Right lobe of liver (tissue), 6 donors: ENCODE data around the gene CLRN3. TPM values are rescaled to one million over a fixed set of nuclear protein-coding genes. Genes with fewer than 3 reads are reported as not detected.

Experiments used
- ATAC-seq, 4 donors: fragments of 200-7000 bp; cut with Tn5 transposase; one replicate each; pipeline ENCODE4 v1.9.1; 2020; ENCODE audit warnings: mild to moderate bottlenecking in 4 of 4, moderate library complexity in 4 of 4
- DNase-seq, 3 donors: peaks; one replicate each; pipeline ENCODE4 v3.0.0-alpha.2; 2020
- H3K27ac ChIP-seq, 3 donors: fragments of 200-600 bp; one replicate each; pipeline ENCODE4 v1.8.0; 2022
- H3K27me3 ChIP-seq, 2 donors: fragments of 200-600 bp; one replicate each; pipeline ENCODE4 v1.8.0; 2022
- H3K36me3 ChIP-seq, 4 donors: fragments of 200-600 bp; sonication (generic) in 1 of 4; one replicate each; pipeline versions ENCODE4 v1.5.1 to v1.8.0; 2017 to 2022; ENCODE audit warnings: control low read depth in 1 of 4
- H3K4me1 ChIP-seq, 4 donors: fragments of 200-600 bp; sonication (generic) in 1 of 4; one replicate each; pipeline versions ENCODE4 v1.5.1 to v1.8.0; 2017 to 2022; ENCODE audit warnings: control low read depth in 1 of 4
- H3K4me3 ChIP-seq, 3 donors: fragments of 200-600 bp; one replicate each; pipeline ENCODE4 v1.8.0; 2022
- H3K9me3 ChIP-seq, 4 donors: fragments of 200-600 bp; sonication (generic) in 1 of 4; one replicate each; pipeline versions ENCODE4 v1.5.1 to v1.8.0; 2017 to 2022; ENCODE audit warnings: control low read depth in 1 of 4
- POLR2A ChIP-seq: fragments of 450-650 bp; IDR thresholded peaks from one replicate; pipeline ENCODE4 v1.6.1; 2017; ENCODE audit warnings: antibody characterized with exemption, mild to moderate bottlenecking
- WGBS: methylation state at CpG from one replicate; pipeline ENCODE4 v1.1.6; 2018; ENCODE audit warnings: low coverage, low lambda C conversion rate; ENCODE audit not compliant: insufficient coverage; ENCODE audit errors: missing lambda C conversion rate; 5-methylcytosine and 5-hydroxymethylcytosine counted together
- intact Hi-C, 2 donors: fragments of 100-400 bp; cut with DNase I; formaldehyde crosslinking; loops; one replicate each; pipeline versions ENCODE4 v1.11.2 to v1.14.1; 2022
- total RNA-seq, 6 experiments: library from RNA; depleted of rRNA in 2 of 6; stranded (reverse); fragments of >200 nt in 2 of 6; fragmentation: NEBNext Ultra II Directional in 3 of 6; extraction: Animal tissue kit (Norgen Biotek cat#: 25700) in 3 of 6; gene quantifications; one replicate each; pipeline versions ENCODE4 v1.1.0 to v1.2.4, GENCODE V29; 2016 to 2023
- TF ChIP-seq, protein P1 (sequence below), 4 donors: fragments of 200-600 bp in 3 of 4; fragments of 450-650 bp in 1 of 4; IDR thresholded peaks; one replicate each; pipeline versions ENCODE4 v1.5.1 to v1.8.0; 2016 to 2022; ENCODE audit warnings: antibody characterized with exemption in 4 of 4, mild to moderate bottlenecking in 2 of 4
- donor health status: DM: no; HTN: yes; CAD: no.
- donor health status: DM: no; HTN: no; CAD: no.
- donor health status: DM: no; HTN: no; CAD: no.
- donor health status: DM: no; HTN: yes; CAD: no.
- donor health status: DM: no; HTN: yes; CAD: no.

CLRN3 gene
- total RNA-seq, 6 experiments from 2014 or later, result 9.6 to 28.5 (median 18.1) TPM

DNA sequence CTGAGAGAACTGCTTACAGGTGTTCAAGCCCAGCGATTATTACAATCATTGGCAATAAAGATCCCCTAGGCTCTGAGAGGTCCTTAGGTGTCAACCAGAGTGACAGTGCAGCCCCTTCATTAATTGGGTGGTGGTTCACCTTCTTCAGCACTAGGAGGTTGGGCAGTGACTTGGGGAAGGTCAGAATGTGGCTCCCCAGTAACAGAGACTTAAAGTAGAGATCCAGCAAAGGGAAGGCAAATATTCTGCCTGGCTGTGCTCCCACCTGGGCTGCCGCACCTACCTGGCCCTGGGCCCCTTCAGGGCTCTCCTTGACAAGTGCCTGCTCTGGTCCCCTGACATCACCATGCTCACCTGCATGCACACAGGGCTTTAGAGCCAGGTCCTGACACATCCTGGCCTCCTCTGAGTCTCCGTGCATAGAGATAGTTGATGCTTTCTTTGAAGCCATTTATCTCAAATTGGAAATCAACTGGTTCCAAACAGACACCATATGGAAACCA, 1.9 kb downstream of the CLRN3 start:
- TF ChIP-seq POLR2A, result no peak
- TF ChIP-seq, protein P1, sequence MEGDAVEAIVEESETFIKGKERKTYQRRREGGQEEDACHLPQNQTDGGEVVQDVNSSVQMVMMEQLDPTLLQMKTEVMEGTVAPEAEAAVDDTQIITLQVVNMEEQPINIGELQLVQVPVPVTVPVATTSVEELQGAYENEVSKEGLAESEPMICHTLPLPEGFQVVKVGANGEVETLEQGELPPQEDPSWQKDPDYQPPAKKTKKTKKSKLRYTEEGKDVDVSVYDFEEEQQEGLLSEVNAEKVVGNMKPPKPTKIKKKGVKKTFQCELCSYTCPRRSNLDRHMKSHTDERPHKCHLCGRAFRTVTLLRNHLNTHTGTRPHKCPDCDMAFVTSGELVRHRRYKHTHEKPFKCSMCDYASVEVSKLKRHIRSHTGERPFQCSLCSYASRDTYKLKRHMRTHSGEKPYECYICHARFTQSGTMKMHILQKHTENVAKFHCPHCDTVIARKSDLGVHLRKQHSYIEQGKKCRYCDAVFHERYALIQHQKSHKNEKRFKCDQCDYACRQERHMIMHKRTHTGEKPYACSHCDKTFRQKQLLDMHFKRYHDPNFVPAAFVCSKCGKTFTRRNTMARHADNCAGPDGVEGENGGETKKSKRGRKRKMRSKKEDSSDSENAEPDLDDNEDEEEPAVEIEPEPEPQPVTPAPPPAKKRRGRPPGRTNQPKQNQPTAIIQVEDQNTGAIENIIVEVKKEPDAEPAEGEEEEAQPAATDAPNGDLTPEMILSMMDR (IDR thresholded peaks at IDR 0.05), result no peak
- whole genome bisulfite sequencing, result 46% methylated on average over 2 of the region's 3 CpGs
- Histone ChIP-seq H3K4me3 (peak overlapping the region in 2 of 3 donors; percentile 40 to 52), H3K9me3 (no peaks in the 10 kb centered on the region), H3K27ac (no peak overlapping the region), H3K36me3 (no peaks in the 10 kb centered on the region), H3K4me1 (peaks cover 0 to 34% (median 5%) of the 10 kb centered on the region in 4 donors), H3K27me3 (no peaks in the 10 kb centered on the region)
- DNase-seq, result no peak
- peak; percentile 7 to 24 (median 15) for ATAC-seq
- intact Hi-C loops, result no loop called here

DNA sequence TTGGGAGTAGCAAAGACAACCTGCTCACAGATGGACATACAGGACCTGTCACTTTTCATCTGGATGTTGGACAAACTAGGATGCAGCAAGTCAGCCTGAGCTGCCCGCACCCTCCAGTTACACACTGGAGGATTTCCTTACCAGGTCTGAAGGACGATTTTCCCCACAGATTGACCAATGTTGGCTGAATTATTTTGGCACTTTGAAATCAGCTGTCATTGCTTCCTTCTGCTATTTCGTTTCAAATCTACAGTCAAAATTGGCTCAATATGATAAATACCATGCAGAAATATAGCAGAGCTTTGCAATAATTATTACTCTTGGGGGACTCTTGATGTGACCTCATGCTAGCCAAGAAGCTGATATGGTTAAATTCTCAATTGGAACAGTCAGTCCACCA, 2.5 kb downstream of the CLRN3 start:
- DNase-seq, result no peak
- H3K36me3 ChIP-seq, result no peaks in the 10 kb centered on the region
- no peak overlapping the region for H3K4me3 ChIP-seq
- no peaks in the 10 kb centered on the region for H3K9me3 ChIP-seq
- intact Hi-C loops, result no loop called here
- WGBS, result 0% methylated on average over 2 of the region's 3 CpGs
- H3K4me1 ChIP-seq, result peaks cover 0 to 34% (median 5%) of the 10 kb centered on the region in 4 donors
- H3K27ac ChIP-seq, result no peak overlapping the region
- no peaks in the 10 kb centered on the region for H3K27me3 ChIP-seq
- no peak for ATAC-seq
- TF ChIP-seq POLR2A, result no peak
- TF ChIP-seq, protein P1 (IDR thresholded peaks at IDR 0.05), result no peak

DNA sequence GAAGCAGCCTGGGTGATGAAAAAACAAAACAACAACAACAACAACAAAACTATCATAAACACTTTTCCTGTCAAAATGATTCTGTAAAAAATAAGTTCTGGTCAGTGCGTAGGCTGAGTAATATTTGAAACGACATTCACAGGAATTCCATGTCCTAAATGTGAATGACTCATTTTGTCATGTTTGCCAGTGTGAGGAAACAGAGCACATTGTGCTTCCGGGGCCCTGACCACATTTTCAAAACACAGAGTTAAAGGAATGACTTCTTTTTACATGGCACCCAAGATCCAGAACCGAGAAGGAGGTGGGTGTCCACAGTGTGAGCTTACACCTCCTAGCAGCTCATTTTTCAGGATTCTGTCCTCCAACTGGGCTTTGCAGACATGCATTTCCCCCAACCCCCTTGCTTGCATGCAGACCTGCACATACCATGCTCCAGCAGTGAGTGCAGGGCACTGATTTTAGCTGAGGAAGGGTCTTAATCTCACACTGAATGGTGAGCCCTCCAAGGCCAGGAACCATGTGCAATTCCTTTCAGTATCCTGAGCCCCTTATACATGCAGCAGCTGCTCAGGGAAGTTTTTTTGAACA, 3.0 kb downstream of the CLRN3 start:
- peak; percentile 27 for TF ChIP-seq POLR2A
- TF ChIP-seq, protein P1 (IDR thresholded peaks at IDR 0.05), result no peak
- Histone ChIP-seq H3K4me3 (no peak overlapping the region), H3K9me3 (no peaks in the 10 kb centered on the region), H3K27ac (no peak overlapping the region), H3K36me3 (no peaks in the 10 kb centered on the region), H3K27me3 (no peaks in the 10 kb centered on the region), H3K4me1 (peaks cover 0 to 34% (median 5%) of the 10 kb centered on the region in 4 donors)
- no peak for DNase-seq
- intact Hi-C loops, result no loop called here
- WGBS, result 30% methylated on average over 4 of the region's 4 CpGs
- ATAC-seq, result peak in 2 of 4 donors; percentile 32 to 56

DNA sequence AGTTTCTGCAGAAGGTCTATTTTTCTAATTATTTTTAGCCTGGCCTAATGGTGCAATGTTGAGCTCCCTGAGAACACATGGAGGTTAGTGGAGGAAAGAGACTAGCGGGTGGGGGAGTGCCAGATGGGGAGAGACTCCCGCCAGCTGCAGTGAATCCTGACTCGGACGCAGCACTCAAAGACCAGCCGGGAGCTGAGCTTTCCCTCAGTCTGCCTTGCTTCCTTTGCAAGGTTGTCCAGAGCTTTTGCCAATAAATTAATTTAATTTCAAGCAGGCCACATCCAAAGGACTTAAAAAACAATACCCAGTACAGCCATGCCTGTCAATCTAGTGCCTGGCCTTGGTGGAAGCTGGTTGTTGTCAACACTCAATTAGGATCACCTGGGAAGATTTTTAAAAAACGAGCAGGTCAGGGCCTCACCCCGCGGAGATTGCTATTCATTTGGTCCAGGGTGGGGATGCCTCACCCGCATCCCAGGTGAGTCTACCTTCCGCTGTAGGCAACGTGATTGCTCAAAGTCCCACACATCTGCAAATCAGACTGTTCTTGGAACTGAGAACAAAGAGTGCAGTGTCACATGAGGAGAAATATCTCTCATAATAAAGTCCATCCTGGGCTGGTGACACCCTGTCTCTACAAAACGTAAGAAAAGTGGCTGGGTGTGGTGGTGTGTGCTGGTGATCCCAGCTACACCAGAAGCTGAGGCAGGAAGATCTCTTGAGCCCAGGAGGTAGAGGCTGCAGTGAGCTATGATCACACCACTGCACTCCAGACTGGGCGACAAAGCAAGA, 4.0 kb downstream of the CLRN3 start:
- Histone ChIP-seq H3K4me3 (no peak overlapping the region), H3K9me3 (no peaks in the 10 kb centered on the region), H3K27ac (no peak overlapping the region), H3K4me1 (peaks cover 0 to 34% (median 5%) of the 10 kb centered on the region in 4 donors), H3K27me3 (no peaks in the 10 kb centered on the region), H3K36me3 (no peaks in the 10 kb centered on the region)
- ATAC-seq, result no peak
- TF ChIP-seq, protein P1 (IDR thresholded peaks at IDR 0.05), result no peak
- no peak for TF ChIP-seq POLR2A
- WGBS, result 81% methylated on average over 8 of the region's 13 CpGs
- intact Hi-C loops, result no loop called here
- DNase-seq, result no peak
